Dendritic cell treated with granulocyte-macrophage colony-stimulating factor and Interleukin-4, amounts not matched to agents 40 ng/mL and 50 ng/mL, for 4 days (primary cell): ENCODE results near the gene MACROD2.

Experiments
- H3K27ac Mint-ChIP-seq: one replicate; pipeline ENCODE4 v1.8.0; 2022; ENCODE audit warnings: mild to moderate bottlenecking, mixed read lengths
- H3K27me3 Mint-ChIP-seq: one replicate; pipeline ENCODE4 v1.8.0; 2022; ENCODE audit warnings: mild to moderate bottlenecking, mixed read lengths
- H3K36me3 Mint-ChIP-seq: one replicate; pipeline ENCODE4 v1.8.0; 2022; ENCODE audit warnings: low read depth, mixed read lengths
- H3K4me1 Mint-ChIP-seq: one replicate; pipeline ENCODE4 v1.8.0; 2022; ENCODE audit warnings: low read depth, mixed read lengths
- H3K4me3 Mint-ChIP-seq: one replicate; pipeline ENCODE4 v1.8.0; 2022; ENCODE audit warnings: mild to moderate bottlenecking, moderate library complexity, mixed read lengths
- H3K9me3 Mint-ChIP-seq: one replicate; pipeline ENCODE4 v1.8.0; 2022; ENCODE audit warnings: mixed read lengths
- intact Hi-C: fragments of 100-400 bp; cut with micrococcal nuclease; formaldehyde crosslinking; loops from one replicate; pipeline ENCODE4 v1.15.0; 2022

Gene MACROD2

DNA sequence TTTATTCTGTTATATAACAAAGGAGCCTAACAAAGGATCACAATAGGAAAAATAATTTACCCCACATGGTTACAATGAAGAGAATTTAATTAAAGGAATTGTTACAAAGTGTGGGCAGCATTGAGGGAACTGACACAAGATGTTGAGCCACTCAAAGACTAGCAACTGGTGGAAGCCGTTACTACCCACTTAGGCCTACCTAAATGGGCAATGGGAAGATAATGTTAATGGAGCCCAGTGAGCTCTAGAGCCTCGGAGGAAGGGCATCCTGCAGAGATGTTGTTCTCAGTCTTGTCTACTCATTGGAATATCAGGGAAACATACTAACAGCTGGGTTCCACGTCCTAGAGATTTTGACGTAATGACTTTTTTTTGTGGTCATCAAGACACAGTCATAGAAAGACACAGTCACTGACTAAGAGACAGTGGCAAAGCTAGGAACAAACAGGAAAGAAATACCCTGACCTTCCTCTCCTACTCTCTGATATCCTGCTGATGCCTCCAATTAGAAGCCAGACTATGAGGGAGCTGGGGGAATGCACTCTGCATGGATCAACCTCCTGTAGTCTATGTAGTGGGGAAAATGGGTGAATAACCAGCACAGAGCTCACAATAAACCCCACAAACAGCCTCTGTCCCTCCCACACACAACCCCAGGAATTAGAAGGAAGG is 865.8 kb downstream of the MACROD2 start:
- intact Hi-C loops, result no loop called here
- Mint-ChIP-seq H3K4me1 (no peaks in the 10 kb centered on the region), H3K9me3 (no peaks in the 10 kb centered on the region), H3K27me3 (no peaks in the 10 kb centered on the region), H3K27ac (no peak overlapping the region), H3K4me3 (no peak overlapping the region), H3K36me3 (no peaks in the 10 kb centered on the region)

DNA sequence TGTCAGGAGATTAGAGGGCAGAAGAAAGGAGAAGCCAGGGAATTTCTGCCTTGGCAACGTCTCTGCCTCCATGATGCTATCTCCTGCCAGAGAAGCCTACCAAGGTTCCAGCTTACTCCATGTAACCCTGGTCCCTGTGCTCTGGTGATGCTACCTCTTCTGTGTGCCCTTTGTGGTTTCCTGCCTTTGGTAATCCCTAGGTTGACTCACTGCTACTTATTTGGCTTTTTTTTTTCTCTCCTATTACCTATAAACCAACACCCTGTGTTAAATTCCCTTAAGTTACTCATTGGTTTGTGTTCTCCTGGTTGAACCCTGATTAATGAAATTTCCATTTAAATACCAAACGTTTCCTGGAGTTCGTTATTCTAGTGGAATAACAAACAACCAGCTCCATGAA is 869.9 kb downstream of the MACROD2 start:
- no peaks in the 10 kb centered on the region for H3K4me1 Mint-ChIP-seq
- H3K4me3 Mint-ChIP-seq, result no peak overlapping the region
- no peaks in the 10 kb centered on the region for H3K9me3 Mint-ChIP-seq
- H3K36me3 Mint-ChIP-seq, result no peaks in the 10 kb centered on the region
- H3K27ac Mint-ChIP-seq, result no peak overlapping the region
- intact Hi-C loops, result no loop called here
- no peaks in the 10 kb centered on the region for H3K27me3 Mint-ChIP-seq

DNA sequence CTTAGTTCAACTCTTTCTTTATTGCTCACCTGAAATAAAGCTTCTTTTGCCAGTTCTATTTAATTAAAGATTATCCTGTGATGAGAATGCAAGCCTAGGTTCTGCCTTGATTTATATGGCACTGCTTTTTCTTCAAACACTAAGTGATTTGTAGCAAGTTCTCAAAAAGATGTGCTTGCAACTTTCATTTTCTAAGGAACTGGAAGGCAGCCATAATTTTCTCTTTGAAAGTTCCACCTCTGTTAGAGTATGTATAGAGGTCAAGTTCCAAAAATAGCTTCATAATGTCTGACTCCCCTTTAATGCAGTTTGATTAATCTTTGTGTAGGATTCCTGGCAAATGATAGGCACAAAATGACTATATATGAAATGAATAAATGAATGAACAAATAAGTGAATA is 870.4 kb downstream of the MACROD2 start:
- Mint-ChIP-seq H3K36me3 (no peaks in the 10 kb centered on the region), H3K4me1 (no peaks in the 10 kb centered on the region), H3K27me3 (no peaks in the 10 kb centered on the region), H3K27ac (no peak overlapping the region), H3K9me3 (no peaks in the 10 kb centered on the region), H3K4me3 (no peak overlapping the region)
- intact Hi-C loops, result no loop called here

GRCh38 chr20:14866841-14867514 is 871.7 kb downstream of the MACROD2 start:
- peaks cover 10% of the 10 kb centered on the region for H3K9me3 Mint-ChIP-seq
- no peaks in the 10 kb centered on the region for H3K36me3 Mint-ChIP-seq

DNA sequence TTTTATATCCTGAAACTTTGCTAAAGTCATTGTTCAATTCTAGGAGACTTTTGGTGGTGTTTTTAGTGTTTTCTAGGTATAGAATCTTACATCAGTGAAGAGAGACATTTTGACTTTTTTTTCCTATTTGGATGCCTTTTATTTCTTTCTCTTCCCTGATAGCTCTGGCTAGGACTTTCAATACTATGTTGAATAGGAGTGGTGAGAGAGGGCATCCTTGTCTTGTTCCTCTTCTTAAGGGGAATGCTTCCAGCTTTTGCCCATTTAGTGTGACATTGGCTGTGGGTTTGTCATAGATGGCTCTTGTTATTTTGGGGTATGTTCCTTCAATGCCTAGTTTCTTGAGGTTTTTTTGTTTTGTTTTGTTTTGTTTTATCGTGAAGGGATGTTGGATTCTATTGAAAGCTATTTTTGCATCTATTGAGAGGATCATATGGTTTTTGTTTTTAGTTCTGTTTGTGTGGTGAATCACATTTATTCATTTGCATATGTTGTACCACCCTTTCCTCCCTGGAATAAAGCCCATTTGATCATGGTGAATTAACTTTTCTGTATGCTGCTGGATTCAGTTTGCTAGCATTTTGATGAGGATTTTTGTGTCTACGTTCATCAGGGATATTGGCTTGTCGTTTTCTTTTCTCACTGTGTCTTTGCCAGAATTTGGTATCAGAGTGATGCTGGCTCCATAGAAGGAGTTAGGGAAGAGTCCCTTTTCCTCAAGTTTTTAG is 882.1 kb downstream of the MACROD2 start:
- Mint-ChIP-seq H3K36me3 (no peaks in the 10 kb centered on the region), H3K27ac (no peak overlapping the region), H3K4me1 (no peaks in the 10 kb centered on the region), H3K9me3 (peaks cover 23% of the 10 kb centered on the region), H3K27me3 (no peaks in the 10 kb centered on the region), H3K4me3 (no peak overlapping the region)
- intact Hi-C loops, result no loop called here

More at GRCh38 chr20:14866841-14867514, 871.7 kb downstream of the MACROD2 start:
- H3K27me3 Mint-ChIP-seq, result no peaks in the 10 kb centered on the region
- no peak overlapping the region for H3K4me3 Mint-ChIP-seq
- intact Hi-C loops, result no loop called here
- H3K4me1 Mint-ChIP-seq, result no peaks in the 10 kb centered on the region
- no peak overlapping the region for H3K27ac Mint-ChIP-seq

DNA sequence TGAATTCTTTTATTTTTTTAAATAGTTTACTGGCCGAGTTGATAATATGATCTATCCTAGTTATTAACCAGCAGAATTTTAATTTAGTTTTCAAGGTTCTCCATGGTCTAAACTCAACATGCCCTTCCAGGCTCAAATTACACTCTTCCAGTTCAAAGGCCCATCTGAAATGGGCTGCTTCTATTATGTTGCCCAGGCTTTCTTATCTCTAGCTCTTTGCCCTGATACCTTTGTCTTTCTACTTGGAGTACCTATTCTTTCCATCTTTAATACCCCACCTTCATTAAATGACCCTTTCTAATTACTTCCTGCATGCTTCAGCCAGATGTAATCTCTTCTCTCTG is 883.3 kb downstream of the MACROD2 start:
- H3K4me3 Mint-ChIP-seq, result no peak overlapping the region
- H3K27me3 Mint-ChIP-seq, result no peaks in the 10 kb centered on the region
- peaks cover 23% of the 10 kb centered on the region for H3K9me3 Mint-ChIP-seq
- H3K36me3 Mint-ChIP-seq, result no peaks in the 10 kb centered on the region
- H3K27ac Mint-ChIP-seq, result no peak overlapping the region
- intact Hi-C loops, result no loop called here
- H3K4me1 Mint-ChIP-seq, result no peaks in the 10 kb centered on the region

DNA sequence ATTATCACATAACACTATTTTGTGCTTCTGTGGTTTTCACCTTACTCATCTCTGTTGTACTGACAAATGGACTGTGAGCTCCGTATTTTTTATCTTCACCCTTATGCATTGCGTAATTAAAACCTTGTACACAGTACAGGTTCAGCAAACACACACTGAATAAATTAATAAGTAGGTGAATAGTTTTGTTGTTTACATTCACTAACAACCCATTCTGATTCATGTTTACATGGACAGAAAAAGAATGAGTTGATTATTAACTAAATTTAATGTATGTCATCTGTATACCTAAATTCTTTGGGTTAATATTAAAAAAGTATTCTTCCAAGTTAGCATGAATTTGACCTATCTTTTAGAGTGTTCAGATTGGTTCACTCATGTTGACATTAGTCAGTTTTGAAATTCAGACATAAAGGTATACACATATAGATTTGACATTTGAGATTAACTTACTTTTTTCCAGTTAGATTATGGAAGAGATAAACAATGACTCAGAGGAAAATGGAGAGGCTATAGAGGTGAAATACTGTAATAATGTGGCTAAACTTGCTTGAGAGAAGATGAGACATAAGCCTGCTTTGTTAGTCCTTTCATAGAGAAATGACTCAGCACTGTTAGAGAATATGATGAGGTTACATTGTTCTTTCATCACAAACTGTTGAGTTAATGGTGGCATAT is 883.8 kb downstream of the MACROD2 start:
- no peaks in the 10 kb centered on the region for H3K27me3 Mint-ChIP-seq
- no peak overlapping the region for H3K27ac Mint-ChIP-seq
- H3K4me3 Mint-ChIP-seq, result no peak overlapping the region
- peaks cover 23% of the 10 kb centered on the region for H3K9me3 Mint-ChIP-seq
- H3K4me1 Mint-ChIP-seq, result no peaks in the 10 kb centered on the region
- no peaks in the 10 kb centered on the region for H3K36me3 Mint-ChIP-seq
- intact Hi-C loops, result no loop called here

DNA sequence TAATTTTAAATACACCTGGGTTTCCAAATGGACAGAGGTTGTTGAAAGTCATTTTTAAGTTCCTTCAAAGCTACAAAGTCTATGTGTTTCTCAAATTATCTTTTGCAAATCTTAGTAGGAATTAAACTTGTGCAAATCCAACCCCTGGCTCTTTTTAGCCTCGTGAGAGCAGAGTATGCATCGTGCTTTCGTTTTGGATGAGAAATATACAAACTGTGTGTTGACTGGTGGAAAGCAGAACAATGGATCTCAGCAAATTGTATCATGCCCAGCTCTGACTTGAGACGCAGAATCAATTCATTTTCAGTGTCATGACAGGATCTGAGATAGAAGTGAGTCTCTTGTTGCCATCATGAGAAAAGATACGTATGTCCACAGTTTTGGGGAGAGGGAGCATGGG is 884.5 kb downstream of the MACROD2 start:
- no peaks in the 10 kb centered on the region for H3K36me3 Mint-ChIP-seq
- H3K27ac Mint-ChIP-seq, result no peak overlapping the region
- no peaks in the 10 kb centered on the region for H3K27me3 Mint-ChIP-seq
- intact Hi-C loops, result no loop called here
- no peak overlapping the region for H3K4me3 Mint-ChIP-seq
- no peaks in the 10 kb centered on the region for H3K4me1 Mint-ChIP-seq
- peaks cover 23% of the 10 kb centered on the region for H3K9me3 Mint-ChIP-seq

DNA sequence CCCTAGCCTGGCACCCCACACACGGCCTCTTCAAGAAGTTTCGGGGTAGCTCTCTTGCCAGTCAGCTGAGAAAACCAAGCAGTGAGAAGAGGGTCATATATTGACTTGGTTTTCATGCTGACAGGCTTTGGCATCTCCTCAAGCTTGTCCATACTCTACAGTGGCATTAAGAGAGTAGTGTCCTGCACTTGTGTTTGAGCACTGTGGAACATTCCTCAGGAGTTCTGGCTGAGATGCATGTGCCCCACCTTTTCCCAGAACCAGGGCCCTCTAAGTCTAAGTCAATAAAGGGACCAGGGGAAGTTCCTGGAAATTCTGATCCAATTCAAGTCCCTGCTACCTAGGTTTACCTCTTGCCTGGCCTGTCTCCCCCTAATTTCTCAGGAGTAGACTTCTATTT is 886.2 kb downstream of the MACROD2 start:
- no peaks in the 10 kb centered on the region for H3K36me3 Mint-ChIP-seq
- H3K9me3 Mint-ChIP-seq, result peaks cover 37% of the 10 kb centered on the region
- no peak overlapping the region for H3K4me3 Mint-ChIP-seq
- no peaks in the 10 kb centered on the region for H3K27me3 Mint-ChIP-seq
- intact Hi-C loops, result no loop called here
- no peaks in the 10 kb centered on the region for H3K4me1 Mint-ChIP-seq
- no peak overlapping the region for H3K27ac Mint-ChIP-seq

- Mint-ChIP-seq H3K9me3 (peaks cover 31% of the 10 kb centered on the region), H3K27me3 (no peaks in the 10 kb centered on the region), H3K4me3 (no peak overlapping the region), H3K27ac (no peak overlapping the region), H3K36me3 (no peaks in the 10 kb centered on the region), H3K4me1 (no peaks in the 10 kb centered on the region)
- intact Hi-C loops, result no loop called here
Observed at GRCh38 chr20:14882157-14882556, 886.8 kb downstream of the MACROD2 start.

DNA sequence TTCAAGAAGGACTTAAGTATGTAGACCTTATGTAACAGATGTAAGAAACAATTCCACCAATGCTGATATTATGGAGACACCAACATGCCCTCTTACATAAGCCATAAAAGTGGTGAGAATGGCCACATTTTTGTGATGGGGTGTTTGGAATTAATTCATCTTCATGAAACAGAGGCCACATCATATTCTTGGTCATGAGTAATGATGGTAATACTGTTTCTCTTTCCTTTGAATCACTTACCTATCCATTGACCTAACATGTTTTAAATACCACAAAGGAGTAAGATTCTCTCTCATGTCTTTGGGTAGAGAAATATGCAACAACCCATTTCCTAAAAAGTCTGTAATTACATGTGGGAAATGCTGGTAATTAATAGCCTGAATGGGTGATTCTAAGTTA is 887.5 kb downstream of the MACROD2 start:
- Mint-ChIP-seq H3K27ac (no peak overlapping the region), H3K4me3 (no peak overlapping the region), H3K36me3 (no peaks in the 10 kb centered on the region), H3K27me3 (no peaks in the 10 kb centered on the region), H3K9me3 (peaks cover 24% of the 10 kb centered on the region), H3K4me1 (no peaks in the 10 kb centered on the region)
- intact Hi-C loops, result no loop called here

DNA sequence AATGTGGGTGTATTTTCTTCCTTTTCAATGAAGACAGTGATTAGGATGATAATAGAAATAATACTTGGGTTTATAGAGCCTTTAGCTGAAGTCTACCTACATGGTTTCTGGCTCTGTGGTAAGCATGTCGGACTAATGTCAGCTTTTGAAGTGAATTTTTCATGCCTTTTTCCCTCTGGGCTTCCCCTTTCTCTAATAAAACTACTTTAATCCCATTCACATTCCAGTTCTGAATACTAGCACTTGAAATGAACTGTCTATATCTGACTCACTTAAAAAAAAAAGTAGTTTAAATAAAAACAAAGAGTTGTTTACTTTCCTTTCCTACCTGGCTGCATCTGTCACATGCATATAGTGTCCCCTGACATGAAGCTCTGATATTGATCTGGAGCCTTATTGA is 888.0 kb downstream of the MACROD2 start:
- Mint-ChIP-seq H3K27me3 (no peaks in the 10 kb centered on the region), H3K9me3 (peaks cover 24% of the 10 kb centered on the region), H3K36me3 (no peaks in the 10 kb centered on the region), H3K4me3 (no peak overlapping the region), H3K27ac (no peak overlapping the region), H3K4me1 (no peaks in the 10 kb centered on the region)
- intact Hi-C loops, result no loop called here

DNA sequence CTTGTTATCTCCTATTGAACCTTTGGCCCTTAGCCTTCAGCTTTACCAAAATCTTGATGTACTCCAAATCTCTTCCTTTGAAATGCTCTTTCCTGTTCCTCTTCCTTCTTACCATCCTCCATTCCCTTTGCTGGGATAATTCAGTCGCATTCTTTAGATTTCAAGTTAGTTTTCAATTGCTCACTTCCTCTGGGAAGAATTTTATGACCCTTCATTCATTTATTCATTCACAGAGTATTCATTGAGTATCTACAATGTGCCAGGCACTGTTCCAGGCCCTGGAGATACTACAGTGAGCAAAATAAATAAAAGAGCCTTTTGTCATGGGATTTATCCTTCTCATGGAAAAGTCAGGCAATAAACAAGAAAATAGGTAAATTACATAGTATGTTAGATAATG is 890.3 kb downstream of the MACROD2 start:
- Mint-ChIP-seq H3K27me3 (no peaks in the 10 kb centered on the region), H3K27ac (no peak overlapping the region)

DNA sequence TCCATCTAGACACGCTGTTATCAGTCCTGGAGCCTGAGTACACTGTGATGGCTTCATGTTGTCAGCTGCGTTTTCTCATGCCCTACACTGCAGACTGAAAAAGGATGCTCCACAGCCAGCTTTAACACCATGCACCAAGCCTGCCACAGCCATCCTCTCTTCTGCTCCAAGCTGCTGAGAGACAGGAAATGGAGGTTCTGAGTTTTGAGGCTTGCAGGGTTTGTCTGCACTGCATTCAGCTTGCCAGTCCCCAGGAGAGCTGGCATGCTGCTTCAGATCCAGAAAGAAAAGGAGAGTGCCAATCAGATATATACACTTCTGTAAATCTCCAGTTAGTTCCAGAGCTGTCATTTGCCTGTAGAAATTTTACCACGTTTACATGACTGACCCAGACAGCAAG is 892.8 kb downstream of the MACROD2 start:
- Mint-ChIP-seq H3K27me3 (no peaks in the 10 kb centered on the region), H3K4me3 (no peak overlapping the region), H3K9me3 (peaks cover 38% of the 10 kb centered on the region), H3K36me3 (no peaks in the 10 kb centered on the region), H3K4me1 (no peaks in the 10 kb centered on the region), H3K27ac (no peak overlapping the region)
- intact Hi-C loops, result no loop called here

More for the DNA sequence above, 890.3 kb downstream of the MACROD2 start:
- intact Hi-C loops, result no loop called here
- Mint-ChIP-seq H3K4me1 (no peaks in the 10 kb centered on the region), H3K9me3 (peaks cover 31% of the 10 kb centered on the region), H3K36me3 (no peaks in the 10 kb centered on the region), H3K4me3 (no peak overlapping the region)
